Measurements from ENCODE around the gene TRMU. TPM values are rescaled to one million over a fixed set of nuclear protein-coding genes. Genes with fewer than 3 reads are reported as not detected.

The TRMU gene
- total RNA-seq, 1 experiment from 2014 or later, result 20.6 TPM

- no peak for DNase-seq (ENCODE audit: low spot score)
Measured at GRCh38 chr22:46369716-46370583, 34.4 kb downstream of the TRMU start.

DNA sequence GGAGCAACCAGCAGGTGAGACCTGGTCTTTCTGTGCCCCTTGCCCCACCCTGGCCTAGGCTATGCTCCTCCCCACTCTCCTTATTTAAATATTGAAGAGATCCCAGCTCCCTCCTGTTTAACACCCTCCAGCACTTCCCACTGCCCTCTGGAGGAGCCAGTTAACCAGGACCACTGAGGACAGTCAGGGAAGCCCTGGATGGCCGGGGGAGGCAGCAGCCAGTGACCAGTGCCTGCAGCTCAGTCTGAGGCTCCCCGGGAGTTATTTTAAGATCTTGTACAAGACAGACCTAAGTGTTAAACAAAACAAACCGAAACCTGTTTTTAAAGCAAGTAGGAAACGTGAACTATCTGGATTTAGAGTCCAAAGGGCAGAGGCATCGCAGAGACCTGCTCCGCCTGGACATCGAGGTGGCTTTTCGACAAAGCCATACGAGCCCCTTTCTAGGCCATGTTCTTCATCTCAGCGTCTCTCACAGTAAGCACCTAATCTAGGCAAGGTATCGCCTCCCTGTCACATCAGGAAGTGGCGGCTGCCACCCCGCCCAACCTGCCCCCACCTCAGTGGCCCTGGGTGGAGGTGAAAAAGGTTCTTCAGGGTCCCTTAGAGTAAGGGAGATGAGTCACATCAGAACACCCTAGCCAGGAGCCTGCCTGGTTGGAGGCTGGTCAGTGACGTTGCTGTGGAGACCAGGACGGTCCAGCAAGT lies 35.2 kb downstream of the TRMU start:
- no peak for DNase-seq (ENCODE audit: low spot score)

GRCh38 chr22:46371623-46372226 lies 36.2 kb downstream of the TRMU start:
- no peak for DNase-seq (ENCODE audit: low spot score)

- no peak for DNase-seq (ENCODE audit: low spot score)
Measured at GRCh38 chr22:46372686-46373085, 37.2 kb downstream of the TRMU start.

- no peak for DNase-seq (ENCODE audit: low spot score)
Measured at GRCh38 chr22:46373159-46373558, 37.6 kb downstream of the TRMU start.

DNA sequence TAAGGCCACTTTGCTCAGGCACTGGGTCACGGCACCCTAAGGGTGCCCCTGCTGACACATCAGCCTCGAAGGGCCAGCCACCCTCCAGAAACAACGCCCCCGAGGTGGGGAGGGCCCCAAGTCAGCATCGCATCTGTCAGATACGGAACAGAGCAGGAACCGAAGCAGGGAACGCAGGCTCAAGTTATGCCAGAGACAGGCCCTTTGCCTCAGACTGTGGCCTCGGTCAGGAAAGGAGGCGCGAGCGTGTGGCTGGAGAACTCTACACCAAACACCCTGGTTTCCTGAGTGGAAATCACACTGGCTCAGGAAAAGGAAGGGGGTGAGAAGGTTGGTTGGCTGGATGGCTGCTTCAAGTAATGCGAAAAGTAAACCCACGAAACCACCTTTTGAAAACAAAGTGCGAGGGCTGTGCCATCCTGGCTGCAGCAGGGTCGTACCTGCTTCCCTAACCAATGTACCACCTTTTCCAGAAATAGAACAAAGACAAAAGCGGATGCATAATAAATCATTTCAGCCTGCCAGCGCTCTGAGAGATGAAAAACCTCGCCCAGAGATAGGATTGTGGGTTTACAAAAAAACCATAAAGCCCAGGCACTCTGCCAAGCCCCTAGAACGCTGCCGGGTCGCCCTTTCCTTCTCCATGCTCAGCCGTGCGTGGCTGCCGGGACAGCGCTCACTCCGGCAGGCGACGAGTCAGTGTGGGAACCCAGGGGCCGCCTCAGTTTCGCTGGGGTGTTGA lies 38.6 kb downstream of the TRMU start:
- DNase-seq (ENCODE audit: low spot score), result peak; percentile 27

DNA sequence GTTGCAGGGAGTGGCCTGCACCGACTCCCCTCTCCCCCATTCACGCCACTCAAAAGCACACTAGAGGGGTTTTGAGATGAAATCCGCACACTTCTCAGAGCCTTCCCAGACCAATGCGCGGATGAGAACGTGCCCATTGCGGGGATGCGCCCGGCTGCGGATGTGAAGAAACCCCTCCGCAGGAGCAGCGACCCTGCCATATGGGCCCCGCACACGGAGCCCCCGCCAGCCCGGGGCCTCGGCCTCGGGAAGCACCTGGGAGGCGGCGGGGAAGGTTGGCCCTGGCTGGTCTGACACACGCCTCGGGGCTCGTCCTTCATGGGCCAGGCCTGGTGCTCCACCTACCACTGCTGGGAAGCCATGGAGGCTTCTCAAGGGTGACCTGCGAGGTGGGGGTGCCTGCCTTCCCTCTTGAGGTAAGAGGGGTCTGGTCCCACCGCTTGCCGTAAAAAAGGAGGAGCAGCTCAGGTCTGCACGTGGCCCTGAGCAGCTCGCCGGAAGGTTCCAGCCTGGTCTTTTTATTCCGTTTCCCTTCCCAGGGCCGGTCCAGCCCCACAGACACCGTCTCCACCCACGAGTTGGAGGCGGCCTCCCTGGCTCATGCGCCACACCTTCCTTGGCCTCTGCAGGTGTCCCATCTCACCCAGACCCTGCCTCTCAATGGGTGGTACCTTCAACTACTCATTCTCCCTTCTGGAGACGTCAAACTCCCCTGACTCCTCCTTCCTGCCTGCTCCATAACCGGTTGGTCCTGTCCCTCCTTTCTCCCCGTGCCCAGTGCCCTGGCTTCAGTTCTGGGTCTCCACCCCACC lies 39.4 kb downstream of the TRMU start:
- DNase-seq (ENCODE audit: low spot score), result no peak

DNA sequence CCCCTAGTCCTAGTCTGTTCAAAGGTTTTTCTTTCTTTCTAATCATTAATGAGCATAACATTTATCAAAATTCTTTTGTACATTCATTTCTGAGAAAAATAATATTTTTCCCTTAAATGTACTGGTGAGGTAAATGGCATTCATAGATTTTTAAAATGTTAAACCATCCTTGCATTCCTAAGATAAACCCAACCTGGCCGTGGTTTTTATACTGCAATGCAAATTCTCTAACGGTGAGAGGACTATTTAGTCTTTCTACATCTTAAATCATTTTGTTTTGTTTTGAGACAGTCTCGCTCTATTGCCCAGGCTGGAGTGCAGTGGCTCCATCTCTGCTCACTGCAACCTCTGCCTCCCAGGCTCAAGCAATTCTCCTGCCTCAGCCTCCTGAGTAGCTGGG lies 40.6 kb downstream of the TRMU start:
- no peak for DNase-seq (ENCODE audit: low spot score)

GRCh38 chr22:46376908-46377524 lies 41.5 kb downstream of the TRMU start:
- no peak for DNase-seq (ENCODE audit: low spot score)

GRCh38 chr22:46377525-46378425 lies 42.3 kb downstream of the TRMU start:
- DNase-seq (ENCODE audit: low spot score), result peak; percentile 63

DNA sequence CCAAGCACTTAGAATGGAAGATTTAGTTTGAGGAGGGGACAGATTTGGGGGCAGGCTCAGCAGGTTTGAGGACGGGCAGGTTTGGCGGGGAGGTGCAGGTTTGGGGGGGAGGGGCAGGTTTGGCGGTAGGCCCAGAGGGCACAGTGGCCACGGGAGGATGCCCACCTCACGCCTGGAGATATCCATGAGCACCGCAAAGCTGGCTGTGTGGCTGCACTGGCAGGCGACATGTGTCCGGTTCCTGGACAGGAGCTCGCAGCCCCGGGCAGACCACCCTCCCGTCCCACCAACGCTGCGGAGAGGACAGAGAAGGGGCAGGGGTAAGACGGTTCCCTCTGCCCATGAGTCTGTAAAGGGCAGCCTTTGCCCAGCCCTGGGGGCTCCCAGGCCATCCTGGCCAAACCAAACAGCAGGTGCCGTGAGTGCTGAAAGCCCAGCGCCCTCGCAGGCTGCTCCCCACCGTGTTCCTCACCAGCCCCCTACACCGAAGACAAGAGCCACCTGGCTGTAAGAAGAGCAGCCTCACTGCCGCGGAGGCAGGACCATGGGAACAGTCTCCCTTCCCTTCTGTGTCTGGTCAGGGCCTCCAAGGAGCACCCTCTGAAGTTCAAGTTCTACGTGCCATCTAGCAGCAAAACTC lies 43.0 kb downstream of the TRMU start:
- DNase-seq (ENCODE audit: low spot score), result no peak

DNA sequence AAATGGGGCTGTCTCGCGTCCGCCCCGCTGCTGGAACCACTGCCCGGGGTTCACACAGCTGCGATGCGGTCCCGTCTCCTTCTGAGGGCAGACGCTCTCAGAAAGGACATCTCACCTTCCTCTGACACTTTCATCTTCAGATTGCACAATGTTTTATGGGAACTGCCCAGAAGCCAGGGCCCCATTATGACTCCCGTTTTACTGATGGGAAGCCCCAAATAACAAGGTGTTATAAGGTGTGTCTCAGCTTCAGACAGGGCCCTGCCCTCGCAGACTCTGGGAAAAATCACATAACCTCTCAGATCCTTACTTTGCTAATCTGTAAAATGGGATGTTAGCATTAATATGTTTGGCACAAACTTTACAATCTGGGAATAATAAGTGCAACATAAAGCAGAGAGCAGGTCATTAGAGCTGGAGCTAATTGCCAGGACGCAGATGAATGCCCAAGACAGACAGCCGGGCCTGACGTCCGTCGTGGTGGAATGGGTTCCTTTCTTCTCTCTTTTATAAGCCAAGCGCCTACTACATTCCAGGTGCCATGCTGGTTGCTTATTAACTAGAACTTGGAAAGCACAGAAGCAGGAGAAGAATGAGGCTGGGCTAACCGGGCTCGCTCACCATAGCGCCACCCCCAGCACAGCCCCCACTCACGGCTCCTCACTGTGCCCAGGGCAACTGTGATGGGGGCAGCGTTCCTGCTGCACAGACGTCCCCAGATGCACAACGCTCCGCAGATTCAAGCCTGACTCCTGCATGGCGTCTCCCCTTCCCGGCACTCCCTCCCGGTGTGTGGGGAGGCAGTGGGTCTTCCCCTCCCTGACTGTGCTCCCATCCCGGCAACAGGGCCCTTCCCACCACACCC lies 43.8 kb downstream of the TRMU start:
- no peak for DNase-seq (ENCODE audit: low spot score)

DNA sequence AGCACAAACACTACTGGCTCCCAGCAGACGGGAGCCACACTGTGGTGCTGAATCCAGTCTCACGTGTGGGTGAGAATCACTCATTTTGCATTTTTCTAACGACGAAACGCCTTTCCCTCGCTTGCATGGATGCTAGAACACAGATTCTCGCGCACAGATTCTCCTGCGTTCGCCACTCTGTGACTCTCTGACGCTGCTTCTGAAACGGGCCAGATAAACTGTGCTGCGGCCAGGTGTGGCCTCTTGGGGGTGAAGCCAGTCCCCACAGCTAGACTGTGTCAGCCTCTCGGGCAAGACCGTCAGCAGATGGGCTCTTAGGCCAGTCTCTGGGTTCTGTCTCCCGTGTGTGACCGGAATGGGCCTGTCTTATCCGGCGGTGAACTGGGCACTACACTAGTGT lies 44.6 kb downstream of the TRMU start:
- DNase-seq (ENCODE audit: low spot score), result no peak

DNA sequence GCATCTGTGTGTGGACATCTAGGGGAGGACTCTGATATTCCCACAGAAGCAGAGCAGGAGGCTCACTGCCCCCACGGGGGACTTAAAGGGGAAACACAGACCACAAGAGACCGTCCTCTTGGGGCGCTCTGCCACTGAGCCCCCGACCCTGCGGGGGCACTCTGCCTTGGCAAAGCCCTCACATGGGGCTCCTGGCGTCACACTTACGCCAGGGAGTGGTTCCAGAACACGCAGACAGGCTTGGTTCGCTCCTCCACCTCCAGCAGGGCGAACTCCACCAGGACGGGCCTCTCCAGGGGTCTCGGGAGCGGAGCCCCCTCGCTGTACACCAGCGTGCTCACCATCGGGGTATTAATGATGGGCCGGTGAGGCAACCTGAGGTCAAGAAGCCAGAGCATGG lies 45.1 kb downstream of the TRMU start:
- no peak for DNase-seq (ENCODE audit: low spot score)

GRCh38 chr22:46381142-46381541 lies 45.6 kb downstream of the TRMU start:
- DNase-seq (ENCODE audit: low spot score), result peak; percentile 67

GRCh38 chr22:46381731-46382130 lies 46.2 kb downstream of the TRMU start:
- DNase-seq (ENCODE audit: low spot score), result no peak

- DNase-seq (ENCODE audit: low spot score), result no peak
Measured at GRCh38 chr22:46382524-46382923, 47.0 kb downstream of the TRMU start.

- DNase-seq (ENCODE audit: low spot score), result no peak
Measured at GRCh38 chr22:46386312-46386711, 50.8 kb downstream of the TRMU start.
